IMR-90 (cell line): ENCODE data around the gene SLC39A11. TPM values are rescaled to one million over a fixed set of nuclear protein-coding genes. Genes with fewer than 3 reads are reported as not detected.

Experiments
- ATAC-seq: fragments of 200-7000 bp; cut with Tn5 transposase; 2 replicates; pipeline ENCODE4 v1.9.1; 2020; ENCODE audit warnings: low read depth, mild to moderate bottlenecking, moderate library complexity
- BruUV-seq: library from RNA; stranded (reverse); fragments of 400-500 nt; replicated peaks from 2 replicates; lab custom pipeline; 2021; lab: Mats Ljungman, UMichigan
- CTCF ChIA-PET: fragments of 300-600 bp; formaldehyde crosslinking; extraction: SDS; loops from one replicate; lab custom pipeline; 2021; ENCODE audit warnings: antibody characterized with exemption; lab: Yijun Ruan, JAX
- POLR2A ChIA-PET: fragments of 300-600 bp; sonication (Branson Sonifier 250); formaldehyde crosslinking; loops from one replicate; lab custom pipeline; 2022; ENCODE audit warnings: antibody characterized with exemption; ENCODE audit not compliant: unreplicated experiment; lab: Charles Lee
- DNase-seq: peaks from one replicate; pipeline ENCODE4 v3.0.0; 2013
- H2AFZ ChIP-seq: replicated peaks from 2 replicates; pipeline ENCODE3; 2013; ENCODE audit warnings: low read length, mild to moderate bottlenecking; ENCODE audit not compliant: poor library complexity
- H2AK5ac ChIP-seq: 2 replicates; pipeline ENCODE4 v1.6.1; 2013; ENCODE audit warnings: low read depth, low read length, inconsistent platforms
- H2AK9ac ChIP-seq: replicated peaks from 2 replicates; pipeline ENCODE3; 2013; ENCODE audit warnings: mild to moderate bottlenecking, low read depth, low read length, moderate library complexity; ENCODE audit not compliant: poor library complexity
- H2BK120ac ChIP-seq: 2 replicates; pipeline ENCODE4 v1.6.1; 2013; ENCODE audit warnings: low read depth, low read length, inconsistent platforms
- H2BK15ac ChIP-seq: 3 replicates; pipeline ENCODE4 v1.6.1; 2013; ENCODE audit warnings: low read depth, low read length, inconsistent platforms
- H2BK20ac ChIP-seq: 2 replicates; pipeline ENCODE4 v1.6.1; 2013; ENCODE audit warnings: low read depth, mild to moderate bottlenecking, inconsistent platforms, low read length, moderate library complexity
- H2BK5ac ChIP-seq: 2 replicates; pipeline ENCODE4 v1.6.1; 2013; ENCODE audit warnings: mild to moderate bottlenecking, low read depth, low read length, inconsistent platforms; ENCODE audit not compliant: poor library complexity, severe bottlenecking
- H3K14ac ChIP-seq: replicated peaks from 2 replicates; pipeline ENCODE4 v1.6.1; 2013; ENCODE audit warnings: low read depth, low read length, inconsistent platforms
- H3K18ac ChIP-seq: 2 replicates; pipeline ENCODE4 v1.6.1; 2013; ENCODE audit warnings: low read depth, low read length, control low read depth
- H3K23ac ChIP-seq: 2 replicates; pipeline ENCODE4 v1.6.1; 2013; ENCODE audit warnings: low read depth, low read length, inconsistent platforms
- H3K27ac ChIP-seq: 2 replicates; pipeline ENCODE4 v1.5.1; 2013; ENCODE audit warnings: mild to moderate bottlenecking, control low read depth, low read length; ENCODE audit not compliant: insufficient read depth
- H3K27me3 ChIP-seq: 2 replicates; pipeline ENCODE4 v1.6.1; 2013; ENCODE audit warnings: low read length; ENCODE audit not compliant: control insufficient read depth, insufficient read depth
- H3K36me3 ChIP-seq: 2 replicates; pipeline ENCODE4 v1.6.1; 2013; ENCODE audit warnings: low read length, mixed read lengths; ENCODE audit not compliant: control insufficient read depth, insufficient read depth
- H3K4ac ChIP-seq: 2 replicates; pipeline ENCODE4 v1.6.1; 2013; ENCODE audit warnings: low read depth, low read length, inconsistent platforms
- H3K4me1 ChIP-seq: 2 replicates; pipeline ENCODE4 v1.6.1; 2013; ENCODE audit warnings: low read length, mixed read lengths; ENCODE audit not compliant: control insufficient read depth, insufficient read depth
- H3K4me2 ChIP-seq: 2 replicates; pipeline ENCODE4 v1.6.1; 2013; ENCODE audit warnings: low read depth, mild to moderate bottlenecking, control low read depth, low read length, moderate library complexity
- H3K4me3 ChIP-seq: 2 replicates; pipeline ENCODE4 v1.5.1; 2013; ENCODE audit warnings: low read depth, mild to moderate bottlenecking, control low read depth, low read length, moderate library complexity; ENCODE audit not compliant: insufficient read depth
- H3K56ac ChIP-seq: 2 replicates; pipeline ENCODE4 v1.6.1; 2013; ENCODE audit warnings: low read length, inconsistent platforms; ENCODE audit not compliant: insufficient read depth; ENCODE audit errors: extremely low read depth
- H3K79me1 ChIP-seq, 2 experiments: 2 replicates each; pipeline ENCODE4 v1.6.1; 2013; ENCODE audit warnings: low read length in 2 of 2, inconsistent platforms in 1 of 2, low read depth in 1 of 2
- H3K9ac ChIP-seq: 2 replicates; pipeline ENCODE4 v1.6.1; 2013; ENCODE audit warnings: low read depth, low read length, control low read depth
- H3K9me1 ChIP-seq: 2 replicates; pipeline ENCODE4 v1.6.1; 2013; ENCODE audit warnings: low read length, inconsistent platforms; ENCODE audit not compliant: insufficient read depth
- H3K9me3 ChIP-seq: 2 replicates; pipeline ENCODE4 v1.6.1; 2013; ENCODE audit warnings: low read length; ENCODE audit not compliant: control insufficient read depth, insufficient read depth
- H4K20me1 ChIP-seq: 2 replicates; pipeline ENCODE4 v1.6.1; 2013; ENCODE audit warnings: low read length, inconsistent platforms; ENCODE audit not compliant: insufficient read depth
- H4K5ac ChIP-seq: 2 replicates; pipeline ENCODE4 v1.6.1; 2013; ENCODE audit warnings: mild to moderate bottlenecking, low read depth, low read length, control low read depth
- H4K8ac ChIP-seq, 2 experiments: 2 replicates each; pipeline ENCODE4 v1.6.1; 2013; ENCODE audit warnings: low read depth in 2 of 2, low read length in 2 of 2, control low read depth in 1 of 2, inconsistent platforms in 1 of 2
- H4K91ac ChIP-seq: 2 replicates; pipeline ENCODE4 v1.6.1; 2013; ENCODE audit warnings: low read depth, low read length, inconsistent platforms; ENCODE audit not compliant: insufficient read depth
- BHLHE40 ChIP-seq: fragments of 150-350 bp; IDR thresholded peaks from 2 replicates; pipeline ENCODE4 v1.6.1; 2016; ENCODE audit warnings: mild to moderate bottlenecking, low read depth, low read length
- CEBPB ChIP-seq: IDR thresholded peaks from 2 replicates; pipeline ENCODE4 v1.6.1; 2012; ENCODE audit warnings: low read depth, low read length, improper control_type of control experiment
- CHD1 ChIP-seq: IDR thresholded peaks from 2 replicates; pipeline ENCODE4 v1.6.1; 2012; ENCODE audit warnings: low read depth, low read length, improper control_type of control experiment
- CTCF ChIP-seq: conservative IDR thresholded peaks from 2 replicates; pipeline ENCODE4 v1.5.1; 2012; ENCODE audit warnings: mild to moderate bottlenecking, low read depth, low read length, improper control_type of control experiment
- ELK1 ChIP-seq: fragments of 150-350 bp; IDR thresholded peaks from 2 replicates; pipeline ENCODE4 v1.6.1; 2016; ENCODE audit warnings: low read depth, mild to moderate bottlenecking, low read length, moderate library complexity, borderline replicate concordance
- FOS ChIP-seq: fragments of 150-350 bp; IDR thresholded peaks from 2 replicates; pipeline ENCODE4 v1.6.1; 2016; ENCODE audit warnings: low read depth, low read length
- MAFK ChIP-seq: IDR thresholded peaks from 2 replicates; pipeline ENCODE4 v1.6.1; 2012; ENCODE audit warnings: low read depth, low read length, improper control_type of control experiment
- MAZ ChIP-seq: IDR thresholded peaks from 2 replicates; pipeline ENCODE4 v1.6.1; 2012; ENCODE audit warnings: low read depth, mild to moderate bottlenecking, low read length, improper control_type of control experiment, moderate library complexity, borderline replicate concordance
- MXI1 ChIP-seq: IDR thresholded peaks from 2 replicates; pipeline ENCODE4 v1.6.1; 2012; ENCODE audit warnings: low read depth, mild to moderate bottlenecking, low read length, moderate library complexity, borderline replicate concordance
- NFE2L2 ChIP-seq: fragments of 150-350 bp; IDR thresholded peaks from 2 replicates; pipeline ENCODE4 v1.6.1; 2016; ENCODE audit warnings: low read depth, mild to moderate bottlenecking, low read length
- POLR2A ChIP-seq: IDR thresholded peaks from 2 replicates; pipeline ENCODE4 v1.6.1; 2012; ENCODE audit warnings: mild to moderate bottlenecking, low read depth, low read length
- RAD21 ChIP-seq: IDR thresholded peaks from 2 replicates; pipeline ENCODE4 v1.6.1; 2012; ENCODE audit warnings: low read length, improper control_type of control experiment
- RCOR1 ChIP-seq: IDR thresholded peaks from 2 replicates; pipeline ENCODE4 v1.6.1; 2012; ENCODE audit warnings: mild to moderate bottlenecking, low read length, improper control_type of control experiment; ENCODE audit not compliant: insufficient replicate concordance
- RFX5 ChIP-seq: IDR thresholded peaks from 2 replicates; pipeline ENCODE4 v1.8.0; 2012; ENCODE audit warnings: low read depth, mild to moderate bottlenecking, low read length, moderate library complexity
- SMC3 ChIP-seq: fragments of 150-350 bp; IDR thresholded peaks from 2 replicates; pipeline ENCODE4 v1.6.1; 2016; ENCODE audit warnings: low read depth, mild to moderate bottlenecking, antibody characterized with exemption, low read length, moderate library complexity
- WGBS, 2 experiments: methylation state at CpG; one replicate each; pipeline versions ENCODE4 v1.1.5 to v1.1.7; 2013; ENCODE audit warnings: missing lambda C conversion rate in 2 of 2; ENCODE audit not compliant: insufficient read length in 1 of 2; ENCODE audit errors: extremely low coverage in 2 of 2; 5-methylcytosine and 5-hydroxymethylcytosine counted together
- dilution Hi-C: fragments of 300-500 bp; cut with HindIII; formaldehyde crosslinking; loops from one replicate; pipeline ENCODE4 v1.14.3; 2018; ENCODE audit warnings: low sequenced_read_pairs; ENCODE audit not compliant: unreplicated experiment
- in situ Hi-C: fragments of 300-500 bp; cut with MboI; formaldehyde crosslinking; loops from 3 replicates; pipeline ENCODE4 v1.14.3; 2019; ENCODE audit warnings: low sequenced_read_pairs, inconsistent platforms, mixed read lengths
- intact Hi-C: fragments of 100-400 bp; cut with micrococcal nuclease; formaldehyde crosslinking; loops from 2 replicates; pipeline ENCODE4 v1.10.0; 2022
- polyA plus RNA-seq, 3 experiments: library from polyadenylated mRNA; depleted of rRNA; stranded (reverse); fragments of >200 nt; gene quantifications; 2 replicates each; pipeline ENCODE4 v1.2.3, GENCODE V29; 2012; ENCODE audit warnings: low replicate concordance in 1 of 3
- total RNA-seq: library from RNA; depleted of rRNA; stranded (reverse); fragments of >200 nt; gene quantifications from 2 replicates; pipeline ENCODE4 v1.2.3, GENCODE V29; 2012
- TF ChIP-seq, protein P1 (sequence below): fragments of 150-350 bp; IDR thresholded peaks from 2 replicates; pipeline ENCODE4 v1.6.1; 2017; ENCODE audit warnings: mild to moderate bottlenecking, antibody characterized with exemption, low read length, low read depth

SLC39A11 gene
- total and polyA plus RNA-seq, 2 of the 4 experiments (the other 2 are of a cell fraction) = 8.8 to 14.3 TPM

DNA sequence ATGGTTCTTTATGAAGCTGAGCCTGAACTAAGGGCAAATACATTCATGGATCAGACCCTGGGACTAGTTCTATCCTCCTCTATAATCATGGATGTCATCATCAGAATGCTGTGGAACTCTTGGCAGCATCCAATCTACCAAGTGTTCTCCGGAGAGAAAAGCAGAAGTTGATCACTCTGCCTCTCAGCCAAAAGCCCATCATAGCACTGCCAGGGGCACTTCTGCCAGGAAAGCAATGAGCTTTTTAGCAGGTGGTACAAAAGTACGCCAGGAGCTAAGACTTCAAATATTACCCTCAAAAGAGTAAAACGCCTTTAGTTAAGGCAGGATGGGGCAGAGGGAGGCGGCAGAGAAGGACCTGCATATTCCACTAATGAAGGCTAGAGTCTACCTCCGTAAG, 279.0 kb downstream of the SLC39A11 start:
- ATAC-seq = no peak
- POLR2A ChIA-PET = no interaction called here

More for the DNA sequence above, 279.0 kb downstream of the SLC39A11 start:
- 100% methylated on average over 1 of the region's 5 CpGs; no CpG with 5 or more reads in 1 of the 2 experiments for WGBS, 2 experiments
- no peak overlapping the region for H4K91ac ChIP-seq
- no TSS peak for BruUV-seq
- H3K4me1 ChIP-seq = no peaks in the 10 kb centered on the region; the same call in 1 of the 2 replicates
- H3K56ac ChIP-seq = no peak overlapping the region
- dilution Hi-C loops (no loop called here), intact Hi-C loops (no loop called here), in situ Hi-C loops (no loop called here)
- H4K8ac ChIP-seq = no peak overlapping the region
- no peak overlapping the region for H3K23ac ChIP-seq
- H3K9me1 ChIP-seq = no peaks in the 10 kb centered on the region
- no peak overlapping the region for H3K14ac ChIP-seq
- no peak for DNase-seq
- H3K4me2 ChIP-seq = no peak overlapping the region
- H2BK5ac ChIP-seq = no peak overlapping the region
- TF ChIP-seq, protein P1, sequence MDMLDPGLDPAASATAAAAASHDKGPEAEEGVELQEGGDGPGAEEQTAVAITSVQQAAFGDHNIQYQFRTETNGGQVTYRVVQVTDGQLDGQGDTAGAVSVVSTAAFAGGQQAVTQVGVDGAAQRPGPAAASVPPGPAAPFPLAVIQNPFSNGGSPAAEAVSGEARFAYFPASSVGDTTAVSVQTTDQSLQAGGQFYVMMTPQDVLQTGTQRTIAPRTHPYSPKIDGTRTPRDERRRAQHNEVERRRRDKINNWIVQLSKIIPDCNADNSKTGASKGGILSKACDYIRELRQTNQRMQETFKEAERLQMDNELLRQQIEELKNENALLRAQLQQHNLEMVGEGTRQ = no peak
- TF ChIP-seq CTCF (no peak), RFX5 (no peak), CHD1 (no peak), MXI1 (no peak), MAFK (no peak), BHLHE40 (no peak), FOS (no peak), RCOR1 (no peak), RAD21 (no peak), CEBPB (no peak), POLR2A (no peak), MAZ (no peak), SMC3 (no peak), ELK1 (no peak), NFE2L2 (no peak)
- no peak overlapping the region for H3K27ac ChIP-seq
- no peak overlapping the region for H2AK9ac ChIP-seq
- no peak overlapping the region for H2BK120ac ChIP-seq
- no peak overlapping the region for H3K4ac ChIP-seq
- no peak overlapping the region for H3K18ac ChIP-seq
- no peaks in the 10 kb centered on the region for H4K20me1 ChIP-seq
- no peaks in the 10 kb centered on the region for H3K27me3 ChIP-seq
- H3K9ac ChIP-seq = no peak overlapping the region
- no peak overlapping the region for H2BK20ac ChIP-seq
- CTCF ChIA-PET = no interaction called here
- no peak overlapping the region for H2BK15ac ChIP-seq
- H3K79me1 ChIP-seq = no peaks in the 10 kb centered on the region
- H3K9me3 ChIP-seq = peaks cover 3% of the 10 kb centered on the region; the same call in 1 of the 2 replicates
- H3K4me3 ChIP-seq = no peak overlapping the region
- no peak overlapping the region for H4K5ac ChIP-seq
- 0 out of 2 replicates have a peak, but pooled peaks cover 1% of the 10 kb centered on the region for H3K36me3 ChIP-seq
- no peak overlapping the region for H2AFZ ChIP-seq
- H2AK5ac ChIP-seq = no peak overlapping the region
